Activated B cell treated with CpG ODN at 0.5 μM for 24 hours (primary cell): ENCODE measurements around the gene AHNAK2. TPM values are rescaled to one million over a fixed set of nuclear protein-coding genes. Genes with fewer than 3 reads are reported as not detected.

ENCODE experiments used
- ATAC-seq: fragments of 200-7000 bp; cut with Tn5 transposase; one replicate; pipeline ENCODE4 v1.10.0; 2021; ENCODE audit warnings: low read depth, mild to moderate bottlenecking, moderate library complexity
- CTCF ChIA-PET: fragments of 350-600 bp; sonication (Branson Sonifier 250); formaldehyde crosslinking; loops from one replicate; lab custom pipeline; 2021; ENCODE audit warnings: antibody characterized with exemption; lab: Charles Lee
- POLR2A ChIA-PET: fragments of 350-600 bp; sonication (Branson Sonifier 250); formaldehyde crosslinking; loops from one replicate; lab custom pipeline; 2021; ENCODE audit warnings: antibody characterized with exemption; lab: Charles Lee
- DNase-seq: peaks from one replicate; pipeline ENCODE4 v3.0.0; 2022
- H3K27ac Mint-ChIP-seq: one replicate; pipeline ENCODE4 v1.8.0; 2020; ENCODE audit warnings: mixed read lengths
- H3K27me3 Mint-ChIP-seq: one replicate; pipeline ENCODE4 v1.8.0; 2021; ENCODE audit warnings: mixed read lengths
- H3K36me3 Mint-ChIP-seq: one replicate; pipeline ENCODE4 v1.8.0; 2021; ENCODE audit warnings: low read depth, mixed read lengths
- H3K4me1 Mint-ChIP-seq: one replicate; pipeline ENCODE4 v1.8.0; 2021; ENCODE audit warnings: mixed read lengths
- H3K4me3 Mint-ChIP-seq: one replicate; pipeline ENCODE4 v1.8.0; 2020; ENCODE audit warnings: mild to moderate bottlenecking, mixed read lengths
- H3K9me3 Mint-ChIP-seq: one replicate; pipeline ENCODE4 v1.8.0; 2020; ENCODE audit warnings: mixed read lengths
- CTCF ChIP-seq: fragments of 200-600 bp; IDR thresholded peaks from one replicate; pipeline ENCODE4 v1.8.0; 2022; ENCODE audit warnings: antibody characterized with exemption, mild to moderate bottlenecking
- intact Hi-C: fragments of 100-400 bp; cut with micrococcal nuclease; formaldehyde crosslinking; loops from one replicate; pipeline ENCODE4 v1.15.1; 2024
- total RNA-seq: library from RNA; stranded (reverse); gene quantifications from 2 replicates; pipeline ENCODE4 v1.2.3, GENCODE V29; 2022

Gene AHNAK2
- total RNA-seq, 1 donor from 2014 or later: not detected

GRCh38 chr14:104989951-104990303 lies 11.8 kb upstream of the AHNAK2 start:
- intact Hi-C loops: loop anchor here (5.0 kb wide), 1 partner anchor 502 kb away; the partner anchor contains the start of gene TEDC1
- no peaks in the 10 kb centered on the region for H3K9me3 Mint-ChIP-seq
- peaks cover 5% of the 10 kb centered on the region for H3K27me3 Mint-ChIP-seq
- H3K4me1 Mint-ChIP-seq: peaks cover 7% of the 10 kb centered on the region
- no peak overlapping the region for H3K27ac Mint-ChIP-seq
- no peaks in the 10 kb centered on the region for H3K36me3 Mint-ChIP-seq
- H3K4me3 Mint-ChIP-seq: no peak overlapping the region
- TF ChIP-seq CTCF: no peak
- CTCF ChIA-PET: no interaction called here
- POLR2A ChIA-PET: no interaction called here
- no peak for DNase-seq
- ATAC-seq: no peak

- no peak overlapping the region for H3K27ac Mint-ChIP-seq
- DNase-seq (no peak), ATAC-seq (no peak)
- no peak for TF ChIP-seq CTCF
- H3K27me3 Mint-ChIP-seq: peaks cover 5% of the 10 kb centered on the region
- POLR2A ChIA-PET: no interaction called here
- CTCF ChIA-PET: no interaction called here
- H3K36me3 Mint-ChIP-seq: no peaks in the 10 kb centered on the region
- H3K4me3 Mint-ChIP-seq: no peak overlapping the region
- H3K9me3 Mint-ChIP-seq: no peaks in the 10 kb centered on the region
- intact Hi-C loops: loop anchor here (5.0 kb wide), 1 partner anchor 503 kb away; the partner anchor contains the start of gene TEDC1
- H3K4me1 Mint-ChIP-seq: peaks cover 10% of the 10 kb centered on the region
These were observed 11.2 kb upstream of the AHNAK2 start for GRCh38 chr14:104989236-104989950.

GRCh38 chr14:104986487-104987164 lies 8.5 kb upstream of the AHNAK2 start:
- no peak for ATAC-seq
- Mint-ChIP-seq H3K4me3 (peak overlapping the region; percentile 70), H3K27ac (no peak overlapping the region), H3K36me3 (no peaks in the 10 kb centered on the region), H3K9me3 (no peaks in the 10 kb centered on the region), H3K4me1 (peaks cover 11% of the 10 kb centered on the region), H3K27me3 (peaks cover 5% of the 10 kb centered on the region)
- no peak for TF ChIP-seq CTCF
- intact Hi-C loops: loop anchor here (5.0 kb wide), 1 partner anchor 506 kb away; the partner anchor contains the start of gene TEDC1
- ChIA-PET CTCF (no interaction called here), POLR2A (interaction anchor here (1.2 to 1.8 kb wide), 2 partner anchors 11 to 34 kb away, joined by 3 to 20 read pairs; partner anchors contain the start of gene CDCA4)
- DNase-seq: no peak

GRCh38 chr14:104985675-104986486 lies 7.7 kb upstream of the AHNAK2 start, which contains the start of gene CLBA1:
TSS of gene CLBA1 (plus strand) at chr14:104985788. CDS start at chr14:104986432, 644 bp downstream.
- ATAC-seq (peak; percentile 92), DNase-seq (peak; percentile 88)
- Mint-ChIP-seq H3K27me3 (peaks cover 5% of the 10 kb centered on the region), H3K27ac (peak within 1 kb of the TSS; percentile 71), H3K4me3 (peak within 1 kb of the TSS; percentile 72), H3K9me3 (no peaks in the 10 kb centered on the region), H3K36me3 (no peaks in the 10 kb centered on the region), H3K4me1 (peaks cover 11% of the 10 kb centered on the region)
- no peak for TF ChIP-seq CTCF
- CTCF ChIA-PET: interaction anchor here (0.5 to 1.1 kb wide), 2 partner anchors 11 to 60 kb away, joined by 3 read pairs; no protein-coding TSS in a partner anchor
- intact Hi-C loops: loop anchor here (1.0 to 5.0 kb wide), 3 partner anchors 35 to 506 kb away; partner anchors contain the start of genes CDCA4 and TEDC1
- POLR2A ChIA-PET: interaction anchor here (0.6 to 1.8 kb wide), 17 partner anchors 11 to 357 kb away, joined by 3 to 20 read pairs (median 3); partner anchors contain the start of genes CDCA4, GPR132 and PLD4
